Glutamatergic neuron (in vitro differentiated cells): ENCODE measurements around the gene MADCAM1. TPM values are rescaled to one million over a fixed set of nuclear protein-coding genes. Genes with fewer than 3 reads are reported as not detected.

ENCODE experiments used
- DNase-seq: peaks from one replicate; pipeline ENCODE4 v3.0.0; 2022
- H3K27ac Mint-ChIP-seq: one replicate; pipeline ENCODE4 v1.8.0; 2020; ENCODE audit warnings: mild to moderate bottlenecking, mixed read lengths, inconsistent platforms; ENCODE audit not compliant: unreplicated experiment
- H3K27me3 Mint-ChIP-seq: one replicate; pipeline ENCODE4 v1.8.0; 2020; ENCODE audit warnings: mild to moderate bottlenecking, moderate library complexity, mixed read lengths, inconsistent platforms; ENCODE audit not compliant: unreplicated experiment
- H3K36me3 Mint-ChIP-seq: one replicate; pipeline ENCODE4 v1.8.0; 2020; ENCODE audit warnings: mild to moderate bottlenecking, mixed read lengths, inconsistent platforms; ENCODE audit not compliant: unreplicated experiment
- H3K4me1 Mint-ChIP-seq: one replicate; pipeline ENCODE4 v1.8.0; 2020; ENCODE audit warnings: mild to moderate bottlenecking, low read depth, mixed read lengths, inconsistent platforms; ENCODE audit not compliant: unreplicated experiment
- H3K4me3 Mint-ChIP-seq: one replicate; pipeline ENCODE4 v1.8.0; 2020; ENCODE audit warnings: mild to moderate bottlenecking, mixed read lengths, inconsistent platforms; ENCODE audit not compliant: unreplicated experiment
- H3K9me3 Mint-ChIP-seq: one replicate; pipeline ENCODE4 v1.8.0; 2020; ENCODE audit warnings: mild to moderate bottlenecking, moderate library complexity, mixed read lengths, inconsistent platforms; ENCODE audit not compliant: unreplicated experiment
- CTCF ChIP-seq: fragments of 200-600 bp; sonication (generic); IDR thresholded peaks from one replicate; pipeline ENCODE4 v1.5.0; 2021; ENCODE audit not compliant: partially characterized antibody, unreplicated experiment
- total RNA-seq: library from RNA; stranded (reverse); fragmentation: NEBNext Ultra II Directional; extraction: Animal tissue kit (Norgen Biotek cat#: 25700); gene quantifications from one replicate; pipeline ENCODE4 v1.2.1, GENCODE V29; 2021; ENCODE audit not compliant: unreplicated experiment

Gene MADCAM1
- total RNA-seq, 1 donor from 2014 or later: 1.7 TPM

GRCh38 chr19:536031-536880, 40.0 kb downstream of the MADCAM1 start:
- Mint-ChIP-seq H3K27me3 (peaks cover 6% of the 10 kb centered on the region), H3K4me1 (peaks cover 4% of the 10 kb centered on the region), H3K36me3 (no peaks in the 10 kb centered on the region), H3K4me3 (no peak overlapping the region), H3K27ac (no peak overlapping the region), H3K9me3 (peaks cover 5% of the 10 kb centered on the region)
- DNase-seq: no peak
- TF ChIP-seq CTCF: no peak

DNA sequence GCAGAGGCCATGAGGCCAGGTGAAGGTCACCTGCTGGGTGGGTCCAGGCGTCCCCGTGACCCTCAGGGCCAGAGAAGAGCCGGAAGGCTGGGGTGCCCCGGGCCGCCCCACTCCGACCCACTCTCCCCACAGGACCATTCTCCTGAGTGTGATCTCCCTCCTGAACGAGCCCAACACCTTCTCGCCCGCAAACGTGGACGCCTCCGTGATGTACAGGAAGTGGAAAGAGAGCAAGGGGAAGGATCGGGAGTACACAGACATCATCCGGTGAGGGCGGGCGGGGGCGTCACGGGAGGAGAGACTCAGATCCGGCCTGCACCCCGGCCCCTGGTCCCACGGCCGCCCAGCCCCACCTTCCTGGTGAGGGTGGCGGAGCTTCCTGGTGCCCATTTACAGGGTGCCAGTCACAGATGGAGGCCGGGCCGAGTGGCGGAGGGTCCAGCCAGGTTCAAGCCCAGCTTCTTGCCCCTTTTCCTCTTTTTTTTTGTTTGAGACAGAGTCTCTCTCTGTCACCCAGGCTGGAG, 40.7 kb downstream of the MADCAM1 start:
- no peak for DNase-seq
- TF ChIP-seq CTCF: no peak
- peaks cover 6% of the 10 kb centered on the region for H3K27me3 Mint-ChIP-seq
- peaks cover 4% of the 10 kb centered on the region for H3K4me1 Mint-ChIP-seq
- no peak overlapping the region for H3K27ac Mint-ChIP-seq
- no peak overlapping the region for H3K4me3 Mint-ChIP-seq
- no peaks in the 10 kb centered on the region for H3K36me3 Mint-ChIP-seq
- H3K9me3 Mint-ChIP-seq: peaks cover 5% of the 10 kb centered on the region

DNA sequence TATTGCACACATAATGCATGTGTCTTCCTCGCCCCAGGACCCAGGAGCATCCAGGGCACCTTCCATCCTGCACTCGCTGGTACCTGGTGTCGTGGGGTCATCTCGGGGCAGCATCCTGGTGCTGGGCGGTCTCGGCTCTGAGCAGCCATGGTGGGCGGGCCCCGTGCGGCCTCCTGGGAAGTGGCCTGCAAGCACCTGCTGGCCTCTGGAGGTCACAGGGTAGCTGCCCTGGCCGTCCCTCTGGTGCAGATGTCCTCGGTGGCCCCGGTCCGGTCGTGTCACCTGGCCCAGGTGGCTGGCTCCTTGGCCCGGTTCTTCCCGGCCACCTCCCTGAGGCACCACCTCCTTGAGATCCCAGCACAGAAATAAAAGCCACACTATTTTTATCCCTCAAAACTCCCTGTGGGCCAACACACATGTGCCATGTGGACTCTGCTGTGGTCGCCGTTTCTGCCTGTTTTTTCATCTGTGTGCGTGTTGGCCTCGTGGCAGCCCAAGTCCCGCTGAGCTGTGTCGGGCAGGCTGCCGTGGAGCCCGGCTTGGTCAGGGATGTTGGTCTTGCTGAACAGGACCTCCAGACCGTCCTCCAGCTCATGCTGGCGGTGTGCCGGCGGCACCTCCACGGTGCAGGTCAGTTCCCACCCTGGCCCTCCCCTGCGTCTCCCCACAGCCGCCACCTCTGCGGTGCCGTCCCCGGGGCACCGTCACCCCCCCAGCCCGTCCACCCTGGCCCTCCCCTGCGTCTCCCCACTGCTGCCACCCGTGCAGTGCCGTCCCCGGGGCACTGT, 42.5 kb downstream of the MADCAM1 start:
- no peak overlapping the region for H3K4me3 Mint-ChIP-seq
- H3K27me3 Mint-ChIP-seq: peaks cover 4% of the 10 kb centered on the region
- no peak for TF ChIP-seq CTCF
- peaks cover 4% of the 10 kb centered on the region for H3K4me1 Mint-ChIP-seq
- H3K9me3 Mint-ChIP-seq: peaks cover 4% of the 10 kb centered on the region
- H3K27ac Mint-ChIP-seq: no peak overlapping the region
- H3K36me3 Mint-ChIP-seq: no peaks in the 10 kb centered on the region
- DNase-seq: no peak

DNA sequence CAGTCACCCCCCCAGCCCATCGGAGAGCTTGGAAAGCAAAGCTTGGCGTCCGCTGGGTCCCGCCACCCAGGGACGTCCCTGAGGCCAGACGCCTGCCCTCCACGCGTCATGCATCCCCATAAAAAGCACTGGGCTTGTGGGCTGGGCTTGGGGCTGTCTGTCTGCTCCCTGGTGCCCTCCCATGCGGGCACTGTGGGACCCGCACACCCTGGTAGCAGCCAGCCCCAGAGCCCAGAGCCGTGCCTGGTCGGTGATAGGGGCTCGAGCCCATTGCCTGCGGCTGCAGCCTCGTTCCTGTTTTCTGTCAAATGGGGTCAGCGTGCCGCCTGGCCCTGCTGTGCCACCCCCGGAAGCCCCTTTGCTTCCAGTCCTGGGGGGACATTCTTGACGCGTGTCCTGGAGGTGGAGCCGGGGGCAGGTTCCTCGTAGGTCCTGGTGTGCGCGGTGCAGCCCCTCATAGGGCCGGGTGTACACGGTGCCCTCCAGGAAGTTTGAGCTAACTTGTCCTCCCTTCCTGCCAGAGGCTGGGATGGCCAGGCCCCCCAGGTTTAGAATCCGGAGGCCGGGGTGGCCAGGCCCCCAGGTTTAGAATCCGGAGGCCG, 43.2 kb downstream of the MADCAM1 start:
- Mint-ChIP-seq H3K4me1 (peaks cover 4% of the 10 kb centered on the region), H3K27ac (no peak overlapping the region), H3K27me3 (peaks cover 4% of the 10 kb centered on the region), H3K36me3 (no peaks in the 10 kb centered on the region), H3K4me3 (no peak overlapping the region), H3K9me3 (peaks cover 4% of the 10 kb centered on the region)
- no peak for TF ChIP-seq CTCF
- DNase-seq: no peak
